Measurements from ENCODE around the gene TMEM120A.

DNA sequence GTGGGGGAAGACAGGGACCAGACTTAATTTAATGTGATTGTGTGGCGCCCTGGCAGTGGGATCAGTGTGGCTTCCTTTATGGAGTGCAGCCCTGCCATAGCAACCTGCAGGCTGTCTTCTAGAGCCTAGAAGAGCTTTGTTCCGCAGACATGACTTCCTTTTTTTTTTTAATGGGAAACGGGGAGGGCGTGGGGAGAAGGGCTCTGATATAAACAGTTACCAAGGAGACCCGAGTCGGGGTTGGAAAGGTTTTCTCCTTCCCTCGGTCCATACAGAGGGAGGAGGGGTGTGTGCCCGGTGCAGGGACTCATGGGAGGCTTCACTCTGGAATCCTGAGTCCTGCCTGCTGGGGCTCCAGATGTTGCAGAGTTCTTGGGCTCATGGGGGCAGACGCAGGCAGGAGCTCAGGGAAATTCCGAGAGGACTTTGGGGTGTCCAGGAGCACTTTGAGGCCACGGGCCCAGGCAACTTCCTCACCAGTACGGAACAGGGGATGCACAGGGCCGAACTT is 26.9 kb downstream of the TMEM120A start:
- TF ChIP-seq, protein P1, sequence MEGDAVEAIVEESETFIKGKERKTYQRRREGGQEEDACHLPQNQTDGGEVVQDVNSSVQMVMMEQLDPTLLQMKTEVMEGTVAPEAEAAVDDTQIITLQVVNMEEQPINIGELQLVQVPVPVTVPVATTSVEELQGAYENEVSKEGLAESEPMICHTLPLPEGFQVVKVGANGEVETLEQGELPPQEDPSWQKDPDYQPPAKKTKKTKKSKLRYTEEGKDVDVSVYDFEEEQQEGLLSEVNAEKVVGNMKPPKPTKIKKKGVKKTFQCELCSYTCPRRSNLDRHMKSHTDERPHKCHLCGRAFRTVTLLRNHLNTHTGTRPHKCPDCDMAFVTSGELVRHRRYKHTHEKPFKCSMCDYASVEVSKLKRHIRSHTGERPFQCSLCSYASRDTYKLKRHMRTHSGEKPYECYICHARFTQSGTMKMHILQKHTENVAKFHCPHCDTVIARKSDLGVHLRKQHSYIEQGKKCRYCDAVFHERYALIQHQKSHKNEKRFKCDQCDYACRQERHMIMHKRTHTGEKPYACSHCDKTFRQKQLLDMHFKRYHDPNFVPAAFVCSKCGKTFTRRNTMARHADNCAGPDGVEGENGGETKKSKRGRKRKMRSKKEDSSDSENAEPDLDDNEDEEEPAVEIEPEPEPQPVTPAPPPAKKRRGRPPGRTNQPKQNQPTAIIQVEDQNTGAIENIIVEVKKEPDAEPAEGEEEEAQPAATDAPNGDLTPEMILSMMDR (IDR thresholded peaks at IDR 0.05), result no peak
- no peak for TF ChIP-seq POLR2AphosphoS5 (IDR thresholded peaks at IDR 0.05; ENCODE audit: low read depth, low read length)

Data from Panc1 (cell line).